Kidney (tissue), 14 donors: ENCODE data around the gene PTRH2. TPM values are rescaled to one million over a fixed set of nuclear protein-coding genes. Genes with fewer than 3 reads are reported as not detected.

Experiments used
- DNase-seq, 5 donors: peaks; one replicate each; pipeline ENCODE4 v3.0.0-alpha.2; 2013 to 2020
- FAIRE-seq: peaks from 2 replicates; lab custom pipeline; 2012; peaks lifted over from hg19 to GRCh38; lab: Jason Lieb, UNC
- H3K27ac ChIP-seq, 2 donors: one replicate each; pipeline ENCODE4 v1.7.0; 2013; ENCODE audit warnings: low read depth in 2 of 2, low read length in 2 of 2, inconsistent platforms in 1 of 2
- H3K27me3 ChIP-seq: one replicate; pipeline ENCODE4 v1.7.1; 2013; ENCODE audit warnings: low read length, inconsistent platforms; ENCODE audit not compliant: control insufficient read depth, insufficient read depth
- H3K36me3 ChIP-seq, 3 donors: one replicate each; pipeline versions ENCODE4 v1.7.0 to v1.7.1; 2013; ENCODE audit warnings: low read length in 3 of 3, control low read depth in 1 of 3, inconsistent platforms in 1 of 3; ENCODE audit not compliant: insufficient read depth in 3 of 3, control insufficient read depth in 2 of 3
- H3K4me1 ChIP-seq, 3 donors: one replicate each; pipeline versions ENCODE4 v1.7.0 to v1.7.1; 2013; ENCODE audit warnings: low read length in 3 of 3, inconsistent platforms in 1 of 3, low read depth in 1 of 3; ENCODE audit not compliant: control insufficient read depth in 2 of 3, insufficient read depth in 2 of 3
- H3K4me3 ChIP-seq, 3 donors: one replicate each; pipeline versions ENCODE4 v1.7.0 to v1.8.1; 2013; ENCODE audit warnings: low read length in 3 of 3, control low read depth in 1 of 3, inconsistent platforms in 1 of 3
- H3K9ac ChIP-seq, 3 donors: one replicate each; pipeline versions ENCODE4 v1.7.0 to v1.7.1; 2013; ENCODE audit warnings: low read length in 3 of 3, control low read depth in 1 of 3, inconsistent platforms in 1 of 3
- H3K9me3 ChIP-seq, 3 donors: one replicate each; pipeline versions ENCODE4 v1.7.0 to v1.7.1; 2013; ENCODE audit warnings: low read length in 3 of 3, control low read depth in 1 of 3, inconsistent platforms in 1 of 3; ENCODE audit not compliant: control insufficient read depth in 2 of 3, insufficient read depth in 1 of 3
- CTCF ChIP-seq: IDR thresholded peaks from 3 replicates; pipeline ENCODE4 v1.5.1; 2012; ENCODE audit warnings: mild to moderate bottlenecking, moderate library complexity, borderline replicate concordance; ENCODE audit not compliant: insufficient read depth; ENCODE audit errors: extremely low read depth
- intact Hi-C: fragments of 100-400 bp; cut with DNase I; formaldehyde crosslinking; loops from one replicate; pipeline ENCODE4 v1.11.1; 2022
- polyA plus RNA-seq: library from polyadenylated mRNA; stranded (reverse); fragments of 350-450 nt; fragmentation: Illumina TruSeq; extraction: RNeasy Lipid Tissue Mini Kit (QIAGEN cat#74804); gene quantifications from one replicate; pipeline ENCODE4 v1.2.3, GENCODE V29; 2014; ENCODE audit warnings: low read depth, low replicate concordance; ENCODE audit not compliant: insufficient read depth
- total RNA-seq: library from RNA; stranded (reverse); fragmentation: NEBNext Ultra II Directional; extraction: Animal tissue kit (Norgen Biotek cat#: 25700); gene quantifications from one replicate; pipeline ENCODE4 v1.2.1, GENCODE V29; 2021
- donor health status: control.
- donor health status: control.
- donor health status: control.
- donor health status: control.
- donor health status: control.
- donor health status: DM: yes; HTN: yes; CAD: no.
- donor health status: Normal renal cell carcinoma (clear cell type).

Gene PTRH2
- total and polyA plus RNA-seq, 2 donors from 2014 or later, result 17.3 to 27.6 TPM

- FAIRE-seq (no peak), DNase-seq (no peak)
- H3K36me3 ChIP-seq, result peaks cover 0 to 9% (median 2%) of the 10 kb centered on the region in 3 donors
- intact Hi-C loops, result no loop called here
- no peaks in the 10 kb centered on the region for H3K27me3 ChIP-seq
- no peaks in the 10 kb centered on the region for H3K9me3 ChIP-seq
- H3K4me1 ChIP-seq, result no peaks in the 10 kb centered on the region
- no peak for TF ChIP-seq CTCF
- no peak overlapping the region for H3K27ac ChIP-seq
- H3K4me3 ChIP-seq, result no peak overlapping the region
- no peak overlapping the region for H3K9ac ChIP-seq
Observed at GRCh38 chr17:59734226-59734625, 27.0 kb upstream of the PTRH2 start.

GRCh38 chr17:59733697-59734096 is 26.5 kb upstream of the PTRH2 start:
- no peak for FAIRE-seq
- no peak for TF ChIP-seq CTCF

GRCh38 chr17:59730268-59730834 is 23.1 kb upstream of the PTRH2 start:
- Histone ChIP-seq H3K9me3 (no peaks in the 10 kb centered on the region), H3K4me1 (no peaks in the 10 kb centered on the region), H3K4me3 (no peak overlapping the region), H3K9ac (no peak overlapping the region), H3K27ac (no peak overlapping the region), H3K36me3 (peaks cover 0 to 2% (median 0%) of the 10 kb centered on the region in 3 donors), H3K27me3 (no peaks in the 10 kb centered on the region)
- intact Hi-C loops, result no loop called here
- no peak for TF ChIP-seq CTCF
- DNase-seq (no peak), FAIRE-seq (no peak)

More at GRCh38 chr17:59733697-59734096, 26.5 kb upstream of the PTRH2 start:
- H3K27me3 ChIP-seq, result no peaks in the 10 kb centered on the region
- no peak overlapping the region for H3K9ac ChIP-seq
- H3K4me1 ChIP-seq, result no peaks in the 10 kb centered on the region
- peaks cover 0 to 9% (median 2%) of the 10 kb centered on the region in 3 donors for H3K36me3 ChIP-seq
- H3K9me3 ChIP-seq, result no peaks in the 10 kb centered on the region
- no peak overlapping the region for H3K4me3 ChIP-seq
- H3K27ac ChIP-seq, result no peak overlapping the region
- DNase-seq, result no peak
- intact Hi-C loops, result no loop called here
